Osteoblast (primary cell): ENCODE results near the gene PRDX3. TPM values are rescaled to one million over a fixed set of nuclear protein-coding genes. Genes with fewer than 3 reads are reported as not detected.

Source experiments
- DNase-seq: peaks from one replicate; pipeline ENCODE4 v3.0.0; 2011; ENCODE audit warnings: low spot score, mixed read lengths; ENCODE audit not compliant: insufficient read length; ENCODE audit errors: missing footprints
- H2AFZ ChIP-seq: 2 replicates; pipeline ENCODE4 v1.6.0; 2011; ENCODE audit warnings: mild to moderate bottlenecking, low read length
- H3K27ac ChIP-seq: 2 replicates; pipeline ENCODE4 v1.5.1; 2011; ENCODE audit warnings: mild to moderate bottlenecking, low read depth, low read length, moderate library complexity
- H3K27me3 ChIP-seq: 2 replicates; pipeline ENCODE4 v1.6.0; 2012; ENCODE audit warnings: mild to moderate bottlenecking, control low read depth, inconsistent platforms, low read length, moderate library complexity; ENCODE audit not compliant: insufficient read depth
- H3K36me3 ChIP-seq: 2 replicates; pipeline ENCODE4 v1.5.1; 2011; ENCODE audit warnings: mild to moderate bottlenecking, low read length, control low read depth, moderate library complexity; ENCODE audit not compliant: insufficient read depth
- H3K4me1 ChIP-seq: 2 replicates; pipeline ENCODE4 v1.5.1; 2011; ENCODE audit warnings: mild to moderate bottlenecking, low read length, control low read depth, moderate library complexity; ENCODE audit not compliant: insufficient read depth
- H3K4me2 ChIP-seq: 2 replicates; pipeline ENCODE4 v1.6.0; 2011; ENCODE audit warnings: mild to moderate bottlenecking, low read length; ENCODE audit not compliant: insufficient read depth
- H3K4me3 ChIP-seq: fragments of 200-600 bp; sonication (generic); 3 replicates; pipeline ENCODE4 v1.5.1; 2012; ENCODE audit warnings: mild to moderate bottlenecking, low read length, inconsistent platforms; ENCODE audit not compliant: insufficient read depth
- H3K79me2 ChIP-seq: 2 replicates; pipeline ENCODE4 v1.6.0; 2012; ENCODE audit warnings: mild to moderate bottlenecking, low read length, control low read depth, inconsistent platforms; ENCODE audit not compliant: insufficient read depth
- H3K9me3 ChIP-seq: 2 replicates; pipeline ENCODE4 v1.5.1; 2011; ENCODE audit warnings: low read depth, low read length, control low read depth
- H4K20me1 ChIP-seq: 2 replicates; pipeline ENCODE4 v1.6.0; 2012; ENCODE audit warnings: mild to moderate bottlenecking, low read length, control low read depth; ENCODE audit not compliant: insufficient read depth
- total RNA-seq: library from RNA; depleted of rRNA; stranded (reverse); fragments of >200 nt; gene quantifications from 2 replicates; pipeline ENCODE4 v1.2.3, GENCODE V29; 2012
- TF ChIP-seq, protein P1 (sequence below): IDR thresholded peaks from 2 replicates; pipeline ENCODE4 v1.5.1; 2011; ENCODE audit warnings: mild to moderate bottlenecking, low read depth, low read length, moderate library complexity; ENCODE audit errors: extremely low read depth

Gene PRDX3
- total RNA-seq, 1 donor, result 119 TPM

DNA sequence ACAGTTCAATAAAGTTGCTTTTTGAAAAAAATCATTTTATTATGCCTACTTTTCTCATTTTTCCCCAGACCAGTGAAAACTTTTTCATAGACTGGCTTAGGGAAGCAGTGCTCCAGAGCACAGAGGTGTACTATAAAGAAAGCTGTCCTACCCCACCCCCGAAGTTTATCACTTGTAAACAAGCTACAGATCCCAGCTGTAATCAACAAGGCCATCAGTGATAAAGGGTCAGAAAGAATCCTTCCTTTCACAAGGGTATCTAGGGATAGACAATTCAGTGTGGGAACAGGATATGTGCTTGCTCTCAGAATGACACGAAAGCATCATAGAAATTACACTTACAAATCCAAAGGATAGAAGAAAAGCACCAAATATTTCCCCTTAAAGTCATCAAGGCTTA lies 4.5 kb downstream of the PRDX3 start:
- Histone ChIP-seq H3K4me1 (peaks cover 12% of the 10 kb centered on the region), H3K79me2 (peaks cover 51% of the 10 kb centered on the region), H3K27ac (no peak overlapping the region), H3K4me2 (no peak overlapping the region), H4K20me1 (peaks cover 5% of the 10 kb centered on the region), H3K9me3 (no peaks in the 10 kb centered on the region), H3K4me3 (no peak overlapping the region), H3K36me3 (peaks cover 48% of the 10 kb centered on the region), H3K27me3 (no peaks in the 10 kb centered on the region), H2AFZ (no peak overlapping the region)
- no peak for DNase-seq
- TF ChIP-seq, protein P1, sequence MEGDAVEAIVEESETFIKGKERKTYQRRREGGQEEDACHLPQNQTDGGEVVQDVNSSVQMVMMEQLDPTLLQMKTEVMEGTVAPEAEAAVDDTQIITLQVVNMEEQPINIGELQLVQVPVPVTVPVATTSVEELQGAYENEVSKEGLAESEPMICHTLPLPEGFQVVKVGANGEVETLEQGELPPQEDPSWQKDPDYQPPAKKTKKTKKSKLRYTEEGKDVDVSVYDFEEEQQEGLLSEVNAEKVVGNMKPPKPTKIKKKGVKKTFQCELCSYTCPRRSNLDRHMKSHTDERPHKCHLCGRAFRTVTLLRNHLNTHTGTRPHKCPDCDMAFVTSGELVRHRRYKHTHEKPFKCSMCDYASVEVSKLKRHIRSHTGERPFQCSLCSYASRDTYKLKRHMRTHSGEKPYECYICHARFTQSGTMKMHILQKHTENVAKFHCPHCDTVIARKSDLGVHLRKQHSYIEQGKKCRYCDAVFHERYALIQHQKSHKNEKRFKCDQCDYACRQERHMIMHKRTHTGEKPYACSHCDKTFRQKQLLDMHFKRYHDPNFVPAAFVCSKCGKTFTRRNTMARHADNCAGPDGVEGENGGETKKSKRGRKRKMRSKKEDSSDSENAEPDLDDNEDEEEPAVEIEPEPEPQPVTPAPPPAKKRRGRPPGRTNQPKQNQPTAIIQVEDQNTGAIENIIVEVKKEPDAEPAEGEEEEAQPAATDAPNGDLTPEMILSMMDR, result no peak

DNA sequence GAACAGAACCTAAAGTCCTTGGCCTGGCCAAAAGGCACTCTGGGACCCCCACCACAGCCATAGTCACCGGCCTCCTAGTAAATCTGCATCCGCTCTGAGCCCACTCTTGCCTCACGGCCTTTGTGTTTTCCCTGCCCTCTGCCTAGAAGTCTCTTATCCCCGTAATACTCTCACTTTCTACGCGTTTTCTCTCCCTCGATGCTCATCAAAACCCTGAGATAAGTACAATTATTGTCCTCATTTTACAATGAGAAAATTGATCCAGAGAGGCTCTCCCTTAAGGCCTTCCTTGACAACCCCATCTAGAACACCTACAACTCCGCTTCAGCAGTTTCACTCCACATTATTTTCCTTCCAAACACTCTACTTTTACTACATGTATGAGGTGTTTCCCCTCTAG lies 11.6 kb downstream of the PRDX3 start:
- Histone ChIP-seq H3K4me3 (no peak overlapping the region), H3K27me3 (no peaks in the 10 kb centered on the region), H3K36me3 (peaks cover 46% of the 10 kb centered on the region), H2AFZ (no peak overlapping the region), H3K4me1 (peaks cover 8% of the 10 kb centered on the region), H3K27ac (no peak overlapping the region), H4K20me1 (no peaks in the 10 kb centered on the region), H3K9me3 (no peaks in the 10 kb centered on the region), H3K79me2 (peaks cover 4% of the 10 kb centered on the region), H3K4me2 (no peak overlapping the region)
- no peak for DNase-seq
- TF ChIP-seq, protein P1, result no peak

DNA sequence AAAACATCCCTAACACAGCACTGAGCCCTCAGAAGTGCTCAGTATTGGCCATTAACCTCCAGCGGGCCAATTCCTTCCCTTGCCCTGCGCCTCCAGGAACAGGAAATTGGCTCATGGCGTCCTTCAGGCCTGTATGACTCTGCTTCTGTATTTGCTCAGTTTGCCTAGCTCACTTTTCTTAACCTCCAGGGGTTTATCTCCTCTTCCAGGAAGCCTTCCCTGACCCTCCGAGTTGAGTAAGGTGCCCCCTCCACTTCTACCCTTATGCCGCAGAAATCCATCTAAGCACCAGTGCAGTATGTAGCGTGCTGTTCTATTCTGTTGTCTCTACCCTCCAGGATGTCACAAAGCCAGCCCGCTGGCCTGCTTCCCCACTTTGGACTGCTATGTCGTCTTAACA lies 12.0 kb downstream of the PRDX3 start:
- Histone ChIP-seq H3K27me3 (no peaks in the 10 kb centered on the region), H3K4me3 (no peak overlapping the region), H3K4me1 (peaks cover 8% of the 10 kb centered on the region), H3K79me2 (peaks cover 1% of the 10 kb centered on the region), H3K9me3 (no peaks in the 10 kb centered on the region), H4K20me1 (no peaks in the 10 kb centered on the region), H3K27ac (no peak overlapping the region), H3K36me3 (peaks cover 42% of the 10 kb centered on the region), H3K4me2 (peak overlapping the region; percentile 97), H2AFZ (no peak overlapping the region)
- DNase-seq, result no peak
- TF ChIP-seq, protein P1, result no peak

DNA sequence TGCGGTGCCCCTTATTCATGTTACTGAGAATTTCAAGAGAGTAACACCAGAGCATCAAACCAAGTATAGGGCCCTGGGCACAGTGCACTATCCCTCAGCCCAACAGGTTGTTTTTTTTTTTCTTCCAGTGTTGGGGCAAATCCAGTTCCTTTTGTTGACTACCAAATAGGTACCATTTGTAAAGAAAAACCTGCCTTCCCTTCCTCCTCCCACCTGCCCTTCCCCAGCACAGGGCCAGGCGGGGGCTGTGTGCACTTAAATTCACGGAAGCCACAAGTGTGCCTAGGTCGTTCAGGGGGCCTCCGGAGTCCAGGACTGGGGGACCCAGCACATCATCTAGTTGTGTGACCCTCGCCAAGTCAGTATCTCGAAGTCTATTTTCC lies 12.5 kb downstream of the PRDX3 start:
- no peaks in the 10 kb centered on the region for H3K9me3 ChIP-seq
- TF ChIP-seq, protein P1, result no peak
- H4K20me1 ChIP-seq, result no peaks in the 10 kb centered on the region
- no peaks in the 10 kb centered on the region for H3K79me2 ChIP-seq
- peaks cover 37% of the 10 kb centered on the region for H3K36me3 ChIP-seq
- H3K4me3 ChIP-seq, result peak overlapping the region; percentile 91
- H3K4me1 ChIP-seq, result peaks cover 8% of the 10 kb centered on the region
- peak overlapping the region; percentile 97 for H3K4me2 ChIP-seq
- peak overlapping the region; percentile 97 for H2AFZ ChIP-seq
- H3K27me3 ChIP-seq, result no peaks in the 10 kb centered on the region
- no peak for DNase-seq
- peak overlapping the region; percentile 78 for H3K27ac ChIP-seq
